BJ (cell line): Measurements from ENCODE around the gene FAM124A. TPM values are rescaled to one million over a fixed set of nuclear protein-coding genes. Genes with fewer than 3 reads are reported as not detected.
"Not testable (repeated sequence)": the region's sequence is repeated elsewhere in the genome, so short reads cannot be mapped to it uniquely, and the experiment has no call there.

Experiments
- CTCF ChIA-PET: fragments of 350-600 bp; formaldehyde crosslinking; extraction: SDS; loops from one replicate; lab custom pipeline; 2021; ENCODE audit warnings: antibody characterized with exemption, inconsistent platforms; lab: Yijun Ruan, JAX
- POLR2A ChIA-PET: fragments of 300-600 bp; sonication (Branson Sonifier 250); formaldehyde crosslinking; extraction: SDS; loops from one replicate; lab custom pipeline; 2021; ENCODE audit warnings: antibody characterized with exemption; lab: Charles Lee
- DNase-seq: peaks from one replicate; pipeline ENCODE4 v3.0.0-alpha.2; 2011; ENCODE audit warnings: low read depth
- H3K27me3 ChIP-seq: 2 replicates; pipeline ENCODE4 v1.6.0; 2011; ENCODE audit warnings: low read length; ENCODE audit not compliant: control insufficient read depth, insufficient read depth
- H3K36me3 ChIP-seq: 2 replicates; pipeline ENCODE4 v1.5.1; 2011; ENCODE audit warnings: low read length; ENCODE audit not compliant: control insufficient read depth, insufficient read depth
- H3K4me3 ChIP-seq: 2 replicates; pipeline ENCODE4 v1.5.1; 2011; ENCODE audit warnings: low read depth, mild to moderate bottlenecking, control low read depth, low read length
- CTCF ChIP-seq: IDR thresholded peaks from 2 replicates; pipeline ENCODE4 v1.5.1; 2011; ENCODE audit warnings: low read depth, mild to moderate bottlenecking, control low read depth, inconsistent platforms, low read length, moderate library complexity; ENCODE audit not compliant: insufficient read depth
- polyA plus RNA-seq: library from polyadenylated mRNA; depleted of rRNA; stranded (reverse); fragments of >200 nt; gene quantifications from 2 replicates; pipeline ENCODE4 v1.2.3, GENCODE V29; 2011

The FAM124A gene
- polyA plus RNA-seq, 1 experiment: 0.02 TPM

- peaks cover 19% of the 10 kb centered on the region for H3K27me3 ChIP-seq
- no peaks in the 10 kb centered on the region for H3K36me3 ChIP-seq
- H3K4me3 ChIP-seq: no peak overlapping the region
- CTCF ChIA-PET: interaction anchor here (7.1 kb wide), 1 partner anchor 10 kb away, joined by 38 read pairs; no protein-coding TSS in a partner anchor
- POLR2A ChIA-PET: no interaction called here
- DNase-seq: no peak
- no peak for TF ChIP-seq CTCF
Observed at GRCh38 chr13:51276636-51277035, 54.4 kb downstream of the FAM124A start.

GRCh38 chr13:51277928-51278327 is 55.7 kb downstream of the FAM124A start:
- no peak for TF ChIP-seq CTCF
- Histone ChIP-seq H3K4me3 (no peak overlapping the region), H3K36me3 (no peaks in the 10 kb centered on the region), H3K27me3 (peaks cover 15% of the 10 kb centered on the region)
- CTCF ChIA-PET: interaction anchor here (0.8 to 1.3 kb wide), 2 partner anchors 9 kb away, joined by 4 to 14 read pairs; no protein-coding TSS in a partner anchor
- POLR2A ChIA-PET: no interaction called here
- no peak for DNase-seq

GRCh38 chr13:51278426-51279130 is 56.4 kb downstream of the FAM124A start:
- H3K27me3 ChIP-seq: peaks cover 13% of the 10 kb centered on the region
- H3K36me3 ChIP-seq: no peaks in the 10 kb centered on the region
- DNase-seq: no peak
- ChIA-PET POLR2A (no interaction called here), CTCF (interaction anchor here (0.8 to 1.3 kb wide), 2 partner anchors 9 kb away, joined by 4 to 14 read pairs; no protein-coding TSS in a partner anchor)
- H3K4me3 ChIP-seq: no peak overlapping the region
- TF ChIP-seq CTCF: no peak

GRCh38 chr13:51280379-51280940 is 58.3 kb downstream of the FAM124A start:
- H3K36me3 ChIP-seq: no peaks in the 10 kb centered on the region
- DNase-seq: no peak
- H3K27me3 ChIP-seq: peaks cover 15% of the 10 kb centered on the region
- POLR2A ChIA-PET: no interaction called here
- CTCF ChIA-PET: no interaction called here
- no peak overlapping the region for H3K4me3 ChIP-seq
- TF ChIP-seq CTCF: no peak

- TF ChIP-seq CTCF: no peak
- no peaks in the 10 kb centered on the region for H3K36me3 ChIP-seq
- H3K4me3 ChIP-seq: no peak overlapping the region
- CTCF ChIA-PET: interaction anchor here (0.9 to 2.0 kb wide), 5 partner anchors 14 to 157 kb away, joined by 3 to 11 read pairs (median 3); no protein-coding TSS in a partner anchor
- peaks cover 13% of the 10 kb centered on the region for H3K27me3 ChIP-seq
- DNase-seq: no peak
- POLR2A ChIA-PET: no interaction called here
Observed at GRCh38 chr13:51282322-51282721, 60.1 kb downstream of the FAM124A start.

- POLR2A ChIA-PET, H3K4me3 ChIP-seq, DNase-seq, H3K36me3 ChIP-seq: not testable (repeated sequence)
- H3K27me3 ChIP-seq: peaks cover 13% of the 10 kb centered on the region
- CTCF ChIA-PET: interaction anchor here (0.9 to 2.0 kb wide), 5 partner anchors 13 to 158 kb away, joined by 3 to 11 read pairs (median 4); no protein-coding TSS in a partner anchor
Observed at GRCh38 chr13:51282923-51283322, 60.7 kb downstream of the FAM124A start.
